GM21526 (cell line): ENCODE results near the gene SPACDR.
"Not testable (repeated sequence)": the region's sequence is repeated elsewhere in the genome, so short reads cannot be mapped to it uniquely, and the experiment has no call there.

ENCODE experiments used
- ATAC-seq: cut with Tn5 transposase; IDR thresholded peaks from one replicate; pipeline ENCODE4 v1.9.1; 2021; ENCODE audit warnings: moderate library complexity; ENCODE audit not compliant: unreplicated experiment, low FRiP score

SPACDR gene, protein sequence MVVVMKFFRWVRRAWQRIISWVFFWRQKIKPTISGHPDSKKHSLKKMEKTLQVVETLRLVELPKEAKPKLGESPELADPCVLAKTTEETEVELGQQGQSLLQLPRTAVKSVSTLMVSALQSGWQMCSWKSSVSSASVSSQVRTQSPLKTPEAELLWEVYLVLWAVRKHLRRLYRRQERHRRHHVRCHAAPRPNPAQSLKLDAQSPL

DNA sequence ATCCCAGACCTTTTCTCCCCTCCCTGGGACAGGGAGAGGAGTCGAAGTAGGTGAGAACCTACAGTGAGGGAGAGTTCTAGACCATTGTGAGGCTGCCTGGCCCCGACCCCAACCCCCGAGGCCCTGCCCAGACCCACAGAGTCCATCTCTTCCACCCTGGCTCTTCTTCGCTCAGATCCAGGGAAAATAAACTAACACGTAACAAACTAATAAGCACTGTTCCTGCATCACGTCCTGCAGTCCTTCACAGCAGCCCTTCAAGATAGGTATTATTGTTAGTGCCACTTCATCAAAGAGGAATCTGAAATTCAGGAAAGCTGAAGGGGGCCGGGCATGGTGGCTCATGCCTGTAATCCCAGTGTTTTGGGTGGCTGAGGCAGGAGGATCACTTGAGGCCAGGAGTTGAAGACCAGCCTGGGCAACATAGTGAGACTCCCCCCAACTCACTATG is at the start of gene SPACDR:
Gene SPACDR (minus strand): TSS at position 51 of the 451 bp plus-strand sequence. CDS start 235 bp downstream, outside the sequence.
- ATAC-seq = no peak

DNA sequence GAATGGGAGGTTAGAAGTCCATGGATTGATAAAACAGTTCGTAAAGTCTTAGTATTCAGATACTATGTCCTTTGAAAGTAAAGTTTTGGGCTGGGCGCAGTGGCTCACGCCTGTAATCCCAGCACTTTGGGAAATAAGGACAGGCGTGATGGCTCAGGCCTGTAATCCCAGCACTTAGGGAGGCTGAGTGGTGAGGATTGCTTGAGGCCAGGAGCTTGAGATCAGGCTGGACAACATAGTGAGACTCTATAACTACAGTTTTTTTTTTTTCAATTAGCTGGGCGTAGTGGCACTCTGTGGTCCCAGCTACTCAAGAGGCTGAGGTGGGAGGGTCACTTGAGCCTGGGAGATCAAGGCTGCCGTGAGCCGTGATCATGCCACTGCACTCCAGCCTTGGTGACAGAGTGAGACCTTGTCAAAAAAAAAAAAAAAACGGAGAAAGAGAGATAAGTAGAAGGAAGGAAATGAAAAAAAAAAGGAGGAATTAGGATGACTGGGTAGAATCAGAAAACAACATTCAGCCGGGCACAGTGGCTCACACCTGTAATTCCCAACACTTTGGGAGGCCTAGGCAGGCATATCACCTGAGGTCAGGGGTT is 49.3 kb upstream of the SPACDR start:
- no peak for ATAC-seq

DNA sequence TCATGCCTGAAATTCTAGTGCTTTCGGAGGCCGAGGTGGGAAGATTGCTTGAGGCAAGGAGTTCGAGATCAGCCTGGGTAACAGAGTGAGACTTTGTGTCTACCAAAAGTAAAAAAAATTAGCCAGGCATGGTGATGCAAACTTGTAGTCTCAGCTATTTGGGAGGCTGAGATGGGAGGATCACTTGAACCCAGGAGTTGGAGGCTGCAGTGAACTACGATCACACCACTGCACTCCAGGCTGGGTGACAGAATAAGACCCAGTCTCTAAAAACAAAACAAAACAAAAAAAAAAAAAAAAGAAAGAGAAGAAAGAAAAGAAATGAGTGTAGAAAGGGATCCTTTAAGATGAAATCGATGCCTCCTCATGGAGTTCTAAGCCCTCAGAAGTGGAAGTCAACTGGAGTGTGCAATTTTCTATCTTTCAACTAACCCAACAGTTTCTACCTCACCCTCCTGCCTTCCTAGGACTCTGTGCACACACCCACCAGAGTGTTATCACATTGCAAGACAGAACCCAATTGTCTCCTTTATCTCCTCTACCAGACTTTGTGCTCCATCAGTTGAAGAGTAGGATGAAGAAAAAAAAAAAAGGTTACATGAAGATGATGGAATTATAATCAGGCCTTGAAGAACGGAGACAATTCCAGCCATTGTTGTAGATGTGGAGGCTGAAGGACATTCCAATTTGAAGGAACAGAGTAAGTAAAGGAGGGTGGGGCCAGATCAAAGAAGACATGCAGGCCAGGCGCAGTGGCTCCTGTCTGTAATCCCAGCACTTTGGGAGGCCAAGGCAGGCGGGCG is 46.6 kb upstream of the SPACDR start:
- no peak for ATAC-seq

DNA sequence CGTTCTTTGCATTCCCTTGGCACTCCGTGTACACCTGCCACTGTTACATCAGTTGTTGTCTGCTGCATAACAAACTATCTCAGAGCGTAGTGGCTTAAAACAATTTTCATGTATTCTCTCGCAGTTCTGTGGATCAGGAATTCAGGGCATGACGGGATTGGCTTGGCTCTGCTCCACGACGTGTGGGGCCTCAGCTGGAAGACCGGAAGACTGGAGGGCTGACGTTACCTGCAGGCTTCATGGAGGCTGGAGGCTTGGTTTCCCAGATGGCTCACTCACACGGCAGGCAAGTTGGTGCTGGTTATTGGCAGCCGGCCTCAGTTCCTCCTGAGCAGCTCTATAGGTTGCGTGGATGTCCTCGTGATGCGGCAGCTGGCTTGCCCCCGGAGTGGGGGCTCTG is 45.2 kb upstream of the SPACDR start:
- ATAC-seq = no peak

DNA sequence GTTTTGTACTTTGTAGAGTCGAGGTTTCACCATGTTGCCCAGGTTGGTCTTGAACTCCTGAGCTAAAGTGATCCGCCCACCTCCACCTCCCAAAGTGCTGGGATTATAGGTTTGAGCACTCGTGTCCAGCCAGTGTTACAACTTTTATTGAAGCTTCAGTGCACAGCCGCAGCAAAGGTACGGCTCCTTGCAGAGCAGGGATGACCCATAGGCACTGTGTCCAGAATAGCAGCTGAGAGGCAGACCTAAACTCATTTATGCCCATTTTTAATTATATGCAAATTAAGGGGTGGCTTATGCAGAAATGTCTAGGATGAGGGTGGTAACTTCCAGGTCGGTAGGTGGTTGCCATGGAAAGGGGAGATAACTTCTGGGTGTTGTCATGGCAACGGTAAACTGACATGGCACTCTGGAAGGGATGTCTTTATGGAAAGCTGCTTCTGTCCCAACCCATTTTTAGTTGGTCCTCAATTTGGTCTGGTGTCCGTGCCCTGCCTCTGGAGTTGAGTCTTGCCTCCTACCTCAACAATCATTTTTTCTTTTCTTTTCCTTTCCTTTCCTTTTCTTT is 42.4 kb upstream of the SPACDR start:
- ATAC-seq = no peak

DNA sequence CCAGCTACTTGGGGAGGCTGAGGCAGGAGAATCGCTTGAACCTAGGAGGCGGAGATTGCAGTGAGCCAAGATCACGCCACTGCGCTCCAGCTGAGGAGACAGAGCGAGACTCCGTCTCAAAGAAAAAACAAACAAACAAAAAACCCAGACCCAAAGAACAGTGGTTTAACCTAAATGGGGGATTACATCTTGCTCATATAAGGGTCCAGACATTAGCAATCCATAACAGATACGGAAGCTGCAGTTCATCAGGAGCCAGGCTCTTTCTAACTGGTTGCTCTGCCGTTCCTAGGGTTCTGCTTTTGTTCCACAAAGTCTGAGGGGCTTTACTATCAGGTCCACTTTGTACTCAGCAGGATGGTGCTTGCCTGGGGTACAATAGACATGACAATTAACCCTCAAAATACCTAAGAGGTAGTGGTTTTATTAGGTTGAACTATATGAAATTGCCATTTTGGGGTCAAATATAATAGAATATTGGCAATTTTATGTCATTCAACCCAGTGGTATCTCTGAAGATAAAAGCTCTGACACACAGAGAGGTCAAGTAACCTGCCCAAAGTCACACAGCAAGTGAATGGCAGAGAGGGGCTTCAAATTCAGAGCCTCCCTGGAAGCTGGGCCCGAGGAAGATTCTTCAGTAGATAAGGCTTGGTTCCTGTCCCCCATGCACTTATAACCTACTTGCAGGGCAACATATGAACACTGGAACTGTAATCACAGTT is 41.0 kb upstream of the SPACDR start:
- ATAC-seq = no peak

DNA sequence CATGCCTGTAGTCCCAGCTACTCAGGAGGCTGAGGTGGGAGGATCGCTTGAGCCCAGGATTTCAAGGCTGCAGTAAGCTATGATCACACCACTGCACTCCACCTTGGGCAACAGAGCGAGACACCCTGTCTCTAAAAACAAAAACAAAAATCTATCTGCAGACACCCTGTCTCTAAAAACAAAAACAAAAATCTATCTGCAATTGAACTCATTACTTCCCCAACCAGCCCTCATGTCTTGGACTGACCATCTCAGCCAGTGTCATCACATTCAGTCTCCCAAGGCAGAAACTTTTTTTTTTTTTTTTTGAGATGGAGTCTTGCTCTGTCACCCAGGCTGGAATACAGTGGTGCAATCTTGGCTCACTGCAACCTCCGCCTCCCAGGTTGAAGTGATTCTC is 40.0 kb upstream of the SPACDR start:
- ATAC-seq = not testable (repeated sequence)

DNA sequence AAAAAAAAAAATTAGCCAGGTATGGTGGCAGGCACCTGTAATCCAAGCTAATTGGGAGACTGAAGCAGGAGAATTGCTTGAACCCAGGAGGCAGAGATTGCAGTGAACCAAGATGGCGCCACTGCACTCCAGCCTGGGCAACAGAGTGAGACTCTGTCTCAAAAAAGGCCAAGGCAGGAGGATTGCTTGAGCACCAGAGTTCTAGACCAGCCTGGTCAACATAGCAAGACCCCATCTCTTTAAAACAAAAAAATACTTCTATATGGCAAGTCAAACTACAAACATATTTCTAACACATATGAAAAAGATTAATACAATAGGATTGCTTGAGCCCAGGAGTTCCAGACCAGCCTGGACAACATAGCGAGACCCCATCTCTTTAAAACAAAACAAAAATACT is 36.7 kb upstream of the SPACDR start:
- not testable (repeated sequence) for ATAC-seq

- ATAC-seq = no peak
Observed at GRCh38 chr7:100496509-100496908, 32.4 kb upstream of the SPACDR start.

- ATAC-seq = no peak
Observed at GRCh38 chr7:100493476-100494264, 29.6 kb upstream of the SPACDR start.

DNA sequence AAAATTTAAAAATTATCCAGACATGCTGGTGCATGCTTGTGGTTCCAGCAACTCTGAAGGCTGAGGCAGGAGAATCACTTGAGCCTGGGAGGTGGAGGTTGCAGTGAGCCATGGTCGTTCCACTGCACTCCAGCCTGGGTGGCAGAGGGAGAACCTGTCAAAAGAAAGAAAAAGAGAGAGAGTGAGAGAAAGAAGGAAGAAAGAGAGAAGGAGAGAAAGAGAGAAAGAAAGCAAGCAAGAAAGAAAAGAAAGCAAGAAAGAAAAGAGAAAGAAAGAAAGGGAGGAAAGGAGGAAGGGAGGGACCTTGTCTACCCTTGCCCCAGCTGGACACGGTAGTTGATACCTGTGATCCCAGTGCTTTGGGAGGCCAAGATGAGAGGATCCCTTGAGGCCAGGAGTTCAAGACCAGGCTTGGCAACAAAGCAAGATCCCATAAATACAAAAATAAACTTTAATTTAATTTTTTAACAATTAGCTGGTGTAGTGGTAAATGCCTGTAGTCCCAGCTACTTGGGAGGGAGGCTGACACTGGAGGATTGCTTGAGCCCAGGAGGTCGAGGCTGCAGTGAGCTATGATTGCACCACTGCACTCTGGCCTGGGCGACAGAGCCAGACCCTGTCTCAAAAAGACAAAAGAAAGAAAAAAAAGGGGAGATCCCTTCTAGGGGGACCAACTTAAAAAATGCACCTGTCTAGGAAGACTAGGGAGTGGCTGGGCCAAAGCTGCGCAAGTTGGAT is 28.8 kb upstream of the SPACDR start:
- ATAC-seq = no peak

GRCh38 chr7:100491192-100491578 is 27.1 kb upstream of the SPACDR start:
- ATAC-seq = no peak

- ATAC-seq = no peak
Observed at GRCh38 chr7:100490483-100491191, 26.6 kb upstream of the SPACDR start.

- ATAC-seq = no peak
Observed at GRCh38 chr7:100489824-100490223, 25.8 kb upstream of the SPACDR start.

GRCh38 chr7:100489121-100489520 is 25.1 kb upstream of the SPACDR start:
- ATAC-seq = no peak

DNA sequence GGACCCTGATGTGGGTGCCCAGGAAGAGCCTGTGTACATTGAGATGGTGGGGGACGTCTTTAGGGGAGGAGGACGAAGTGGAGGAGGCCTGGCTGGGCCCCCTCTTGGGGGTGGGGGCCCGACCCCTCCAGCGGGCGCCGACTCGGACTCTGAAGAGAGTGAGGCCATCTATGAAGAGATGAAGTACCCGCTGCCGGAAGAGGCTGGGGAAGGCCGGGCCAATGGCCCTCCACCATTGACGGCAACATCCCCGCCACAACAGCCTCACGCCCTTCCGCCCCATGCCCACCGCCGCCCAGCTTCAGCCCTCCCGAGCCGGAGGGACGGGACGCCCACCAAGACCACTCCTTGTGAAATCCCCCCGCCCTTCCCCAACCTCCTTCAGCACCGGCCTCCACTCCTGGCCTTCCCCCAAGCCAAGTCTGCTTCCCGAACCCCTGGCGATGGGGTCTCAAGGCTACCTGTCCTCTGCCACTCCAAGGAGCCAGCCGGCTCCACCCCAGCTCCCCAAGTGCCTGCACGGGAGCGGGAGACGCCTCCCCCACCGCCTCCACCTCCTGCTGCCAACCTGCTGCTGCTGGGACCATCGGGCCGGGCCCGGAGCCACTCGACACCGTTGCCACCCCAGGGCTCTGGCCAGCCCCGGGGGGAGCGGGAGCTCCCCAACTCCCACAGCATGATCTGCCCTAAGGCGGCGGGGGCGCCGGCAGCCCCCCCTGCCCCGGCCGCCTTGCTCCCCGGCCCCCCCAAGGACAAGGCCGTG is 24.5 kb upstream of the SPACDR start:
- no peak for ATAC-seq

- no peak for ATAC-seq
Observed at GRCh38 chr7:100486753-100487446, 22.8 kb upstream of the SPACDR start.
